HFFc6 (cell line): Measurements from ENCODE around the gene RASSF4. TPM values are rescaled to one million over a fixed set of nuclear protein-coding genes. Genes with fewer than 3 reads are reported as not detected.
A peak's percentile ranks its signal among the peaks of the same experiment; 100 is the strongest.

Source experiments
- DNase-seq: peaks from one replicate; pipeline ENCODE4 v3.0.0-alpha.2; 2018
- H3K27ac Mint-ChIP-seq: 2 replicates; pipeline ENCODE4 v1.8.0; 2020; ENCODE audit warnings: mild to moderate bottlenecking, mixed read lengths
- H3K27me3 Mint-ChIP-seq: 2 replicates; pipeline ENCODE4 v1.8.0; 2021; ENCODE audit warnings: mild to moderate bottlenecking, moderate library complexity, mixed read lengths; ENCODE audit not compliant: insufficient read depth
- H3K36me3 Mint-ChIP-seq: 2 replicates; pipeline ENCODE4 v1.8.0; 2021; ENCODE audit warnings: low read depth, mixed read lengths
- H3K4me1 Mint-ChIP-seq: 2 replicates; pipeline ENCODE4 v1.8.0; 2020; ENCODE audit warnings: low read depth, mixed read lengths
- H3K4me3 Mint-ChIP-seq: 2 replicates; pipeline ENCODE4 v1.8.0; 2020; ENCODE audit warnings: mild to moderate bottlenecking, moderate library complexity, mixed read lengths
- H3K9me3 Mint-ChIP-seq: 2 replicates; pipeline ENCODE4 v1.8.0; 2020; ENCODE audit warnings: mild to moderate bottlenecking, mixed read lengths
- CTCF ChIP-seq: fragments of 200-600 bp; sonication (generic); IDR thresholded peaks from 2 replicates; pipeline ENCODE4 v1.5.0; 2021; ENCODE audit warnings: antibody characterized with exemption, mild to moderate bottlenecking
- total RNA-seq, 6 experiments: library from RNA; stranded (reverse); fragmentation: NEBNext Ultra II Directional; extraction: Animal tissue kit (Norgen Biotek cat#: 25700); gene quantifications; 2 replicates in 1 of 6; 3 replicates in 5 of 6; pipeline ENCODE4 v1.2.3, GENCODE V29; 2021

RASSF4 gene
- total RNA-seq, 6 experiments from 2014 or later, result 1.1 to 3.8 (median 2.9) TPM

GRCh38 chr10:44962870-44963738 lies 3.5 kb downstream of the RASSF4 start:
- no peak for DNase-seq
- TF ChIP-seq CTCF, result peak; percentile 51
- H3K9me3 Mint-ChIP-seq, result no peaks in the 10 kb centered on the region
- no peak overlapping the region for H3K27ac Mint-ChIP-seq
- peaks cover 1% of the 10 kb centered on the region; the same call in 1 of the 2 replicates for H3K27me3 Mint-ChIP-seq
- no peak overlapping the region for H3K4me3 Mint-ChIP-seq
- H3K4me1 Mint-ChIP-seq, result peaks cover 42% of the 10 kb centered on the region
- no peaks in the 10 kb centered on the region for H3K36me3 Mint-ChIP-seq

- Mint-ChIP-seq H3K36me3 (no peaks in the 10 kb centered on the region), H3K4me3 (no peak overlapping the region), H3K27me3 (peaks cover 1% of the 10 kb centered on the region; the same call in 1 of the 2 replicates), H3K4me1 (peaks cover 33% of the 10 kb centered on the region), H3K27ac (no peak overlapping the region), H3K9me3 (no peaks in the 10 kb centered on the region)
- no peak for DNase-seq
- TF ChIP-seq CTCF, result no peak; the same call in 1 of the 2 replicates
Measured at GRCh38 chr10:44963772-44964633, 4.4 kb downstream of the RASSF4 start.

GRCh38 chr10:44965104-44965503 lies 5.5 kb downstream of the RASSF4 start:
- DNase-seq, result no peak
- Mint-ChIP-seq H3K27ac (no peak overlapping the region), H3K4me3 (no peak overlapping the region), H3K9me3 (no peaks in the 10 kb centered on the region), H3K4me1 (peaks cover 31% of the 10 kb centered on the region), H3K36me3 (no peaks in the 10 kb centered on the region), H3K27me3 (peaks cover 7% of the 10 kb centered on the region)
- no peak for TF ChIP-seq CTCF

- Mint-ChIP-seq H3K4me3 (no peak overlapping the region), H3K36me3 (no peaks in the 10 kb centered on the region), H3K9me3 (no peaks in the 10 kb centered on the region), H3K27ac (no peak overlapping the region), H3K27me3 (peaks cover 7% of the 10 kb centered on the region), H3K4me1 (peaks cover 25% of the 10 kb centered on the region)
- no peak for TF ChIP-seq CTCF
- no peak for DNase-seq
Measured at GRCh38 chr10:44965651-44966097, 6.1 kb downstream of the RASSF4 start.

- Mint-ChIP-seq H3K4me3 (no peak overlapping the region), H3K4me1 (peaks cover 24% of the 10 kb centered on the region), H3K36me3 (no peaks in the 10 kb centered on the region), H3K27ac (no peak overlapping the region), H3K27me3 (peaks cover 7% of the 10 kb centered on the region), H3K9me3 (no peaks in the 10 kb centered on the region)
- DNase-seq, result no peak
- no peak for TF ChIP-seq CTCF
Measured at GRCh38 chr10:44966129-44966815, 6.7 kb downstream of the RASSF4 start.
